ENCODE measurements around the gene BCL10.
A peak's percentile ranks its signal among the peaks of the same experiment; 100 is the strongest.
"Not testable (repeated sequence)": the region's sequence is repeated elsewhere in the genome, so short reads cannot be mapped to it uniquely, and the experiment has no call there.

Gene BCL10

DNA sequence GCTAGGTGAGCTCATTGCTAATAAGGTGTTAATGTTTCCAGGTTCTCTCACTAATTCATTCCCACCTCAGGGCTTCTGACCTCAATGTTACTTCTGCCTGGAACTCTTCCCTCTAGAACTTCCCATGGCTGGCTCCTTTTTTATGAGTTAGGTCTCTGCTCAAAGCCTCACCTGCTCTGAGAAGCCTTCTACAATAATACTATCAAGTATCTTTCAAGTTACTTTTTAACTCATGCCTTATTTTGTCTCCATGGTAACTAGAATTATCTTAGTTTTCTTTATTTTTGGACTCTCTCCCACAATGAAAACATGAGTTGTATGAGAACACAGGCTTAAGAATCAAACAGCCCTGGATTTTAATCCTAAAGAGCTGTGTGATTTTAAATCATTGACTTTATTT lies 13.4 kb downstream of the BCL10 start:
- DNase-seq = no peak

- no peak for DNase-seq
These were observed 16.5 kb downstream of the BCL10 start for GRCh38 chr1:85259912-85260274.

DNA sequence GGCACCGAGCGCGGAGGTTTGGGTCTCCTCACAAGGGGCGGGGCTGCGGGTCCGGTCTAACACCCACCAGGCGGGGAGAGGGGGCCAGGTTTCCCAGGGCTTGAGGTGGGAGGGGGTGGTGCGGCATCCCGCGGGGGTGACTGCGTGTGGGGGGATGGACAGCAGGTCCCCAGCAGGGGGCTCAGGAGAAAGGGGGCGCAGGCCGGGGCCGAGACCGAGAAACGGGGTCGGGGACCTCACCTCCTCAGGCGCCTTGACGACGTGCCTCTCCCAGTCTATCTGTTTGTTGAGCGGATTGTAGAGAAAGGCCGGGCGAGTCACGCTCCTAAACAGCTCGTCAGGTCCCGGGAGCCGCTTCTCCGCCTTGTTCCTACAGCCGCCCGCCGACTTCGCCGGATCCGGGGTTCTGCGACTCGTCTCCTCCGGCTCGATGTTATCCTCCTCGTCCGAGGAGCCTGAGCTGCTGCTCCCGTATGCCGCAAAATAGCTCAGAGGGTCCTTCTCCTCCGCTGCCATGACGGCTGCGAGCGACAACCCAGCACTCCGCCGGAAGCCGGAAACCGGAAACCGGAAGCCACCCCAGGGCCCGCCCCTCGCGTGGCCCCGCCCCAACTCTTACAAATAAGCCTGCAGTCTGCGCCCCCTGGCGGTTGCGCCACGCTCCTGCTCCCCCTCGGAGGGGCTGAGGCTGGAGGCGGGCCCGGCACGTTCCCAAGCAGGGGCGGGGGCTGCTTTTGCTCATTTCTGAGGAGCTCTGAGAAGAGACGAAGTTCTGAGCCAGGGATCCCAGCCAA lies 17.1 kb downstream of the BCL10 start, which contains the start of gene C1orf52:
TSS of gene C1orf52 (minus strand) at position 545 of the 794 bp plus-strand sequence. CDS start at position 516, 29 bp downstream.
- DNase-seq = peak; percentile 89

DNA sequence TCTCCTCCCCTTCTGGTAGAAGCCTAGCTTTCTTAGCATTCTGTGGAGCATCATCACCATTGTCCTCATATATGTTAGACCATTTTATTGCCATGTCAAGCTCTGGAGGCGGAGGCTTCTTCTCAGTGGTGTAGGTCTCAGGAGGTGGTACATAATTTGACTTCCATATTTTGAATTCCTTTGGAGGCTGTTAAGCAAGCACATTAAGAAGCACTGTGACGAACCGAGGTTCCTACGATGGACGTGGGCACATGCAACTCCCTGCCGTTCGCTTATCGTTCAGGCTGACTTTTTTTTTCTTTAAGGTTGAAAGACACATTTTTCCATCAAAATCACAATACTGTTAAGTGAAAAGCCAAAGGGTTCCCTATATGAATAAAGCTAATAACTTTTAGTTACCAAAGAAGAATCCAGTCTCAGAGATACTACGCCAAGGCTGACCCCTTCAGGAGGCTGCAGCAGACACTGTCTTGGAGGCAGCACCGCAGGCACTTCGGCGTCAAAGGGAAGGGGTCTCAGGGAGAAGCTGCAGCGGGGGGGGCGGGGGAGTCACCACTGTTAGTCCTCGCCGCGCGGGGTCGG lies 17.8 kb downstream of the BCL10 start:
- DNase-seq = no peak

DNA sequence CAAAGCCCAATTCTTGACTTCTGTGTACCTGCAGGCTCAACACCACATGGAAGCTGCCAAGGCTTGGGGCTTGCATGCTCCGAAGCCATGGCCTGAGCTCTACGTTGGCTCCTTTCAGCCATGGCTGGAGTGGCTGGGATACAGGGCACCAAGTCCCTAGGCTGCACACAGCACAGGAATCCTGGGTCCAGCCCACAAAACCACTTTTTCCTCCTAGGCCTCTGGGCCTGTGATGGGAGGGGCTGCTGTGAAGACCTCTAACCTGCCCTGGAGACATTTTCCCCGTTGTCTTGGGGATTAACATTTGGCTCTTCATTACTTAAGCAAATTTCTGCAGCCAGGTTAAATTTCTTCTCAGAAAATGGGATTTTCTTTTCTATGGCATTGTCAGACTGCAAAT lies 27.4 kb downstream of the BCL10 start:
- not testable (repeated sequence) for DNase-seq

- no peak for DNase-seq
These were observed 30.5 kb downstream of the BCL10 start for GRCh38 chr1:85245891-85246290.

- no peak for DNase-seq
These were observed 31.0 kb downstream of the BCL10 start for GRCh38 chr1:85245456-85245855.

DNA sequence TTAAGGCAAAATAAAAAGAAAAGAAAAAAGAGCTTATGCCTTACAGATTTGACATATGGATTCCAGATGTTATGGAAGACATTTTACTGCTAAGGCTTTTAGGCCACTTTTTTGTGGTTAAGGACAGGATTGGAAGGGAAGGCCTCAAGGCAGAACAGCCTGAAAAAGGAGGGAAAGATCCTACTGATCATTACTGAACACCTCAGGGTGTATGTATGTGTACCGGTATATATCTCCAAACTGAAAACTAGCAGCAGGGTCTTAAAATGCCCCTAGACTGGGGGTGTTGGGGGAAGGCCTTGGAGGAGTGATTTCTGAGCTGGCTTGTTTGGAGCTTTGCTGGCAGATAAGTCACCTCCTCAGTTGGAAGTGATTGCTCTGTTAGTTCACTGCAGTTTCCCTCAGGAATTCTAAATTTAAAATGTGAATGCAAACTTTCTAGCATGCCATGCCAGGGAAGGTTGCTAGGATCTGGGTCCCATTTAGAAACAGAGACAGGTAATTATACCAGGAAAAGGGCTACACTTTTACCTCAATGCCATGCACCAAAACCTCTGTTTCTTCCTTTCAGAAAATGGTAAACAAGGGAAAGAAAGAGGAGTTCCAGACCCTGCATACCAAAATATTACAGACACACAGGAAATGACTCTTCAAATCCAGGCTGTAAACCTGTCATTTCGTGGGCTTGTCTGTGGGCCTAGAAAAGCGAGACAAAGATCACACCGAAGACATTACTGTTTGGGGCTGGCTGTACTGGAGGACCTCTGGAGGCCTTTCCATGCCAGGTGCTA lies 32.0 kb downstream of the BCL10 start:
- DNase-seq = no peak

DNA sequence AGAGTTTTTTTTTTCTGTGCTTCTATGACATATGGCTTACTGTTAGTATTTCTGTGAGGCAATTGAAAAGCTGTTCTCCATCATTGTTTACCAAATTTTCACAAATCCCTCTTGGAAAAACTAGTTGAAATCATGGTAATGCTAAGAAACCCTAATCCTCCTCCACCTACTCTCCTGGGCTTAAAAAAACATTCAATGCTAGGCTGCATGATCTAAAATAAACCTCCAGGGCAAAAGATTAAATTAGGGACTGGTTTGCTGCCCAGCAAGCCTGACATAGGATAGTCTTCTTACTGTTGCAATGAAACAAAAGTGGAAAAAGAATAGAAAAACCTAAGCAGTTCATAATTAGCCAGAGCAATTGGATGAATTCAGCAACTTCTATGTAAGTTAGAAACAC lies 33.1 kb downstream of the BCL10 start:
- no peak for DNase-seq

DNA sequence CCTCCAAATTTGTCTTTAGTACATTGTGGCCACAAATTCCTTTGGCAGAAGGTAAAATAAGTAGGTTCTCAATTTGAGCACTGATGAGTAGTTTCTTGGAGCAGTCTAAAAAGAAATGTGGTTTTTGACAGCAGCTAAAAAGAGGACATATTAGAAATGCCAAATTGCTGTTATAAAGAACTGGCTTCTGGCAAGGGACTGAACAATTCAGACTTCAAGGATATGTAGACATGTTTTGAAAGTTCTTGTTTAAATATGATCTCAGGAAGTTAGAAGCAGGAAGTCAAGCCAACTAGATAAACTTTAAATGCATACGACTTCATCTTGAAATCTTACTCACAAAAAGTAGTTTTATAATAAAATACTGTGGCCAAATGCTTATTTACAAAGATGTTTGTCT lies 35.8 kb downstream of the BCL10 start:
- no peak for DNase-seq

DNA sequence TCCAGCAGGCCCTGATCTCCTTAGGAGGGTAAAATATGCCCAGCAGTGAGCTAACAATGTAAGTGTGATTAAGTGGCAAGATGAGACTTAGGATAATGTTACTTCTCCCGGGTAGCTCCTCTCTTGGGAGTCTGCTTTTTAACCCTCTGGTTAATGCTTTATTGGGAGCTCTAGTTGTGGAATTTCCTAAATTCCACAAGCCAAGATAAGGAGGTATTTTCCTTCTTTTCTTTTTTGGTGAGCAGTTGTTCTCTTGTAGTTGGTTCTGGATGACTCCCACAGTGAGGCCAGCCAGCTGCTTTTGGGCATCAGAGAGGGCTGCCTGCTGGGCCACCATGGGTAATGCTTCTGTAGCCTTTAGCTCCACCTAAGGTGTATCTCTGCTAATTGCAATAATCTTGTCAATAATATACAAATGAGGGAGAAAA lies 36.2 kb downstream of the BCL10 start:
- no peak for DNase-seq

- DNase-seq = no peak
These were observed 38.8 kb downstream of the BCL10 start for GRCh38 chr1:85237613-85238012.

DNA sequence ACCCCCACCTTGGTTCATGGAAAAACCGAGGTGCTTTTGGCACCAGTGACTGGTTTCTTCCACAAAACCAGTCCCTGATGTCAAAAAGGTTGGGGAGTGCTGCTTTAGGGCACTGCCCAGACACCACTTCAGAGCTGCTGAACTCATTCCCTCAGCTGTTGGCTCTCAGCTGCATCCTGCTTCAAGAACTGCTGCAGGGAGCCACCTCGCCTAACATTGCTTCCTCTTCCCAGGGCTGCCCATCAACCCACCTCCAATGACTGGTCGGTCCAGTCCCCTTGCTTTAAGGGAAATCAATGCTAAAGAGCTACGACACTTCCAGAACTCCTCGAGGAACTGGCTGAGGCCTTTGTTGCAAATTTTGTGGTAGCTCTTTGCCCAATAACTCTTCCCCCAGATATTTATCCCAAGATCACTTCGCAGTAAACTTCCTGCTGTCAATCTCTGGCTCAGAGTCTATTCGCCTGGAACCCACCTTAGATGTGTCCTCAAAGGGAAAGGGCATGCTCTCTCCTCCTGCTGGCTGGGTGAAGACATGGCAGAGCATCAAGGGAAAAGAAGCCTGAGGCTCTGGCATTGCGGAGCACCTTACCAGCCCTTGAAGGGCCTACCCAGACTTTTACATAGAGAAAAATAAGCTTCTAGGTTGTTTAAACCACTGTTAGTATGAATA lies 46.0 kb downstream of the BCL10 start:
- DNase-seq = no peak

DNA sequence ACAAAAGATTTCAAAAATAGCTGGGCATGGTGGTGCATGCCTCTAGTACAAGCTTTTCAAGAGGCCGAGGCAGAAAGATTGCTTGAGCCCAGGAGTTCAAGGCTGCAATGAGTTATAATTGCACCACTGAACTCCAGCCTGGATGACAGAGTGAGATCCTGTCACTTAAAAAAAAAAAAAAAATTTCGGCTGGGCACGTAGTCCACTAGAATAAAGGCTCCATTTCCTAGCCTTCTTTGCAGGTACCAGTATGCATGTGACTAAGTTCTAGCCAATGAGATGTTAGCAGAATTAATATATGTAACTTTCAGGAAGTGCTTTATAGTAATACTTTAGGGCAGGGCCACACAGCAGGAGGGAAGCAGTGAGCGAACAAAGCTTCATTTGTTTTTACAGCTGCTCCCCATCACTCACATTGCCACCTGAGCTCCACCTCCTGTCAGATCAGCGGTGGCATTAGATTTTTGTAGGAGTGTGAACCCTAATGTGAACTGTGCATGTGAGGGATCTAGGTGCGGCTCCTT lies 46.8 kb downstream of the BCL10 start:
- no peak for DNase-seq

DNA sequence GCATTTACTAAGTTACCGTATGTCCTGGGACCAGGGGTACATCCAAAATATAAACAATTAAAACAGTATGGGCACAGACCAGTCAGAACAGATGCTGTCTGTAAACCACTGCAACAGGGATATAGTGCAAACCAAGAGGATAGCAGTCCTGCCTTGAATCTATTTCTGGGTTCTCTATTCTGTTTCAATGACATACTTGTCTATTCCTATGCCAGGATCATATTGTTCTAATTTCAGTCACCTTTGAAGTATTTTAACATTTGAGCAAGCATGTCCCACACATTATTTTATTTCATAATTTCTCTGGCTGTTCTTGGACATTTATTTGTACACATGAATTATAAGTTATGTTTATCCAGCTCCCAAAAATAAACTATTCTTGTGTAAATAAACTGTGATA lies 47.5 kb downstream of the BCL10 start:
- no peak for DNase-seq

- DNase-seq = no peak
These were observed 50.6 kb downstream of the BCL10 start for GRCh38 chr1:85225624-85226380.

- DNase-seq = no peak
These were observed 51.5 kb downstream of the BCL10 start for GRCh38 chr1:85224734-85225623.

- no peak for DNase-seq
These were observed 52.1 kb downstream of the BCL10 start for GRCh38 chr1:85224295-85224694.

- no peak for DNase-seq
These were observed 53.1 kb downstream of the BCL10 start for GRCh38 chr1:85223334-85223733.

DNA sequence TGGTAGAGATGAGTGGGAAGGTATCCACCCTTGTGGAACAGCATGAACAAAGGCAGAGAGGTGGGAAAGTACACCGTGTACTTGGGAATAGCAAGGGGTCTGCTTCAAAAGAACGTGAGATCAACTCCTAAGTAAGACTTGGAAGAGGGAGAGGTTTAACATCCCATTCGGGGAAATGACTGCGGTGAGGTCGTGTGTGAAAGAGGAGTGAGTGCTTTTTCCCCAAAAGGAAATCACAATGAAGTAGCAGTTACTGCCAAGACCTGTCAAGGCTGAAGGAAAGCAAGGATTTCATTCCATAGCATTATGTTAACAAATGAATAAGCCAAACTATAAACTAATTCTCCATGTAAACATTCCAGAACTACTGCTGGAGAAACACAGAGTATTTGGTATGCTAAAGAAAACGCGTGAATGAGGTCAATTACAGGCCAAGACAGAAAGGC lies 55.7 kb downstream of the BCL10 start:
- DNase-seq = no peak
